MV-4-11 (cell line): ENCODE results near the gene SLC39A11.

Experiments used
- DNase-seq: peaks from one replicate; lab custom pipeline; 2025; lab: John Stamatoyannopoulos, UW

Gene SLC39A11

GRCh38 chr17:72870367-72870985 lies 222.0 kb downstream of the SLC39A11 start:
- no peak for DNase-seq

GRCh38 chr17:72869630-72870029 lies 222.9 kb downstream of the SLC39A11 start:
- DNase-seq: no peak

GRCh38 chr17:72865954-72866353 lies 226.5 kb downstream of the SLC39A11 start:
- no peak for DNase-seq

- no peak for DNase-seq
Measured at GRCh38 chr17:72863526-72864211, 228.8 kb downstream of the SLC39A11 start.

GRCh38 chr17:72862276-72862999 lies 230.1 kb downstream of the SLC39A11 start:
- no peak for DNase-seq

GRCh38 chr17:72861811-72862210 lies 230.7 kb downstream of the SLC39A11 start:
- DNase-seq: no peak

GRCh38 chr17:72860778-72861177 lies 231.7 kb downstream of the SLC39A11 start:
- no peak for DNase-seq

GRCh38 chr17:72858826-72859495 lies 233.5 kb downstream of the SLC39A11 start:
- DNase-seq: no peak

- no peak for DNase-seq
Measured at GRCh38 chr17:72853440-72854415, 238.8 kb downstream of the SLC39A11 start.

GRCh38 chr17:72852277-72852938 lies 240.1 kb downstream of the SLC39A11 start:
- DNase-seq: no peak

- no peak for DNase-seq
Measured at GRCh38 chr17:72850410-72851118, 241.9 kb downstream of the SLC39A11 start.

- no peak for DNase-seq
Measured at GRCh38 chr17:72846399-72846798, 246.1 kb downstream of the SLC39A11 start.

- no peak for DNase-seq
Measured at GRCh38 chr17:72843591-72843990, 248.9 kb downstream of the SLC39A11 start.

GRCh38 chr17:72840019-72840418 lies 252.5 kb downstream of the SLC39A11 start:
- no peak for DNase-seq

GRCh38 chr17:72839131-72839725 lies 253.3 kb downstream of the SLC39A11 start:
- no peak for DNase-seq

- DNase-seq: no peak
Measured at GRCh38 chr17:72838581-72838980, 253.9 kb downstream of the SLC39A11 start.

- peak; percentile 9 for DNase-seq
Measured at GRCh38 chr17:72838068-72838467, 254.4 kb downstream of the SLC39A11 start.

- no peak for DNase-seq
Measured at GRCh38 chr17:72837335-72837734, 255.2 kb downstream of the SLC39A11 start.

GRCh38 chr17:72833128-72833765 lies 259.2 kb downstream of the SLC39A11 start:
- no peak for DNase-seq
